ENCODE results near the gene DAB1.

DNA sequence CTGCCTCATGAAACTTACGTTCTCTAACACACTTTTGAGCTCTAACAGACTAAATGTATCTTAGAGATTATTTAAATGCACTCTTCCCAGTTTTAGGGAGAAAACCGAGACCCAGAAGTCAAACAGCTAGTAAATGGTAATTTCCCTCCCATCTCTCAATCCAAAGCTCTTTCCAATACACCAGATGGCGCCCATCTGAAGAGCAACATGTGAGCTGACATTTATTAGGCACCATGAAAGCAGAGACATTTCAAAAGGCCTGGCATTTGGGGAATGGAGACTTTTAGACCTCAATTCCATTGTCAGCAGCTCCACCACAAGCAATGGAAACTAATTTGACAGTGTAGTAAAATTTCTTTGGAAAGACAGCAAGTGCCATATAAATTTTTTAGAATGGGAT is 191.4 kb downstream of the DAB1 start:
- no peak for TF ChIP-seq CTCF (IDR thresholded peaks at IDR 0.05)
- TF ChIP-seq POLR2AphosphoS5 (IDR thresholded peaks at IDR 0.05), result no peak
- no peak for TF ChIP-seq POLR2A (IDR thresholded peaks at IDR 0.05)

All from transverse colon (tissue), 4 donors.